ENCODE data around the gene MEOX2. TPM values are rescaled to one million over a fixed set of nuclear protein-coding genes. Genes with fewer than 3 reads are reported as not detected.

Gene MEOX2
- total RNA-seq, 1 donor from 2014 or later = 0.18 TPM

DNA sequence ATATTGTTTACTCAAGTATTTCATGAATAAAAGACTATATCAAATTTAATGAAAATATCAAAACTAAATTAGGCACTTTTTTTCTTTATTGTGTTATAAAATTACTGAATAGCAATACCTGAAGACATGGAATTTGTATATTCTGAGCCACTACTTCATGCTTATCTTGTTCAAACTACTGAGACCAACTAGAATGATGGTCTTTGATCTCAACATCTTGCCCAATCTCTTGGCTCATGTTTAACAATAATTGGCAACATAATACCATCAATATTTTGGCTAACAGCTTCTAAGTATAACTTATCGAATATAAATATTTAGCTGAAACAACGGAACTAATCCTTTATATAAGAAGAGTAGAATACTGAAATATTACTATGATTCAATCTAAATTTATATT is 68.2 kb downstream of the MEOX2 start:
- ATAC-seq (peak; percentile 40), DNase-seq (ENCODE audit: low spot score) (no peak)

DNA sequence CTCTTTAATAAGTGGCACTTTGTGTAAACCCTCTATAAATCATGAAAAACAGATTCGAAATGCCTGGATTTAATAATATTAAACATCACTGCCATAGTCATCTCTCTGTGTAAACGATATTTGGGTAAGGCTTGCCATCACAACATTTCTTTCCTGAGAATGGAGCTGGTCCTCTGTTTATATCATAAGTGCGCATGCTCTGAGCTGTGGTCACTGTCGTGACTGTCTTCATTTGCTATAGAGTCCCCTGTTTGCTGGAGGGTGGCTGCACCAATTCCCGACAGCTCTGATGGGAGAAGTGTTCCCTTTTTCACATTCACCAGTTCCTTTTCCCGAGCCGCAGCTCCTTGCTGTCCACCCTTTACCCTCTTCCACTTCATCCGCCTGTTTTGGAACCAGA is 74.3 kb downstream of the MEOX2 start:
- DNase-seq (ENCODE audit: low spot score) (no peak), ATAC-seq (no peak)

- no peak for ATAC-seq
- DNase-seq (ENCODE audit: low spot score) = no peak
These were observed 76.0 kb downstream of the MEOX2 start for GRCh38 chr7:15610503-15610902.

DNA sequence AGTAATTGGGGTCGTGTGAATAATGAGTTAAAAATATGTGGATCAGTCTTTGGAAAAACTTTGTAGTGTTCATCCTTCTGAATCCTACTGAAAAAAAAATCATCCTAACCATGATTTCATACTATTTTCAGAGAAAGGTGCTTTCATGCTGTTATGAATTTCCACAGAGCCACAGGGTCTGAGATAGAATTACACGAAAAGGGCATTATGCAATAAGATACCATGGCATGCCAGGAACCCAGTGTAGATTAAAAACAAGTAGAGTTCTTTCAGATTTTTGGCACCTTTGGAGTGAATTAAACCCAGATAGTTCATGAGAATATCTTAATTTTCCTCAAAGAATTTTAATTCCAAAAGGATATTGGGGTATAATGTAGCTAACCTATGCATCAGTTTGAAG is 77.2 kb downstream of the MEOX2 start:
- DNase-seq (ENCODE audit: low spot score) (no peak), ATAC-seq (peak; percentile 40)

GRCh38 chr7:15607529-15608210 is 78.8 kb downstream of the MEOX2 start:
- ATAC-seq (no peak), DNase-seq (ENCODE audit: low spot score) (no peak)

- no peak for DNase-seq (ENCODE audit: low spot score)
- no peak for ATAC-seq
These were observed 79.9 kb downstream of the MEOX2 start for GRCh38 chr7:15606561-15606960.

DNA sequence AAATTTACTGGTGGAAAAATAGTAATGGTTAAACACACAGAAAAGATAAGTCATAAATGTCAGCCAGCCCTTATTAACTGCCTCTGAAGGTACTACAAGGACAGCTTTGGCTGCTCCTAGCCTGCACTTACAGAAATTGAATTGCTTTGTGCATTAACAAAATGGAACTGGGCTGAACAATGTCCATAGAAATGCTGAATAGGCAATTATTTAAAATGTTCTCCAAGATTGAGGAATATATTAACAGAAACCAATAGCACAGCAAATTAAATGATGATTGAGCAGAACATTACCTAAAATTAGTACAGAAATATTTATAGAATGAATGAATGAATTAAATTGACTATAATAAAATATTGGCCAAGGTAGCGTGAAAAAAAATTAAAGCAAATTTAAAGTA is 82.3 kb downstream of the MEOX2 start:
- no peak for DNase-seq (ENCODE audit: low spot score)

GRCh38 chr7:15603124-15603523 is 83.4 kb downstream of the MEOX2 start:
- DNase-seq (ENCODE audit: low spot score) = no peak
- no peak for ATAC-seq

More for the DNA sequence above, 82.3 kb downstream of the MEOX2 start:
- no peak for ATAC-seq

GRCh38 chr7:15602236-15602635 is 84.2 kb downstream of the MEOX2 start:
- ATAC-seq (no peak), DNase-seq (ENCODE audit: low spot score) (no peak)

- ATAC-seq = no peak
- DNase-seq (ENCODE audit: low spot score) = no peak
These were observed 85.3 kb downstream of the MEOX2 start for GRCh38 chr7:15601175-15601574.

DNA sequence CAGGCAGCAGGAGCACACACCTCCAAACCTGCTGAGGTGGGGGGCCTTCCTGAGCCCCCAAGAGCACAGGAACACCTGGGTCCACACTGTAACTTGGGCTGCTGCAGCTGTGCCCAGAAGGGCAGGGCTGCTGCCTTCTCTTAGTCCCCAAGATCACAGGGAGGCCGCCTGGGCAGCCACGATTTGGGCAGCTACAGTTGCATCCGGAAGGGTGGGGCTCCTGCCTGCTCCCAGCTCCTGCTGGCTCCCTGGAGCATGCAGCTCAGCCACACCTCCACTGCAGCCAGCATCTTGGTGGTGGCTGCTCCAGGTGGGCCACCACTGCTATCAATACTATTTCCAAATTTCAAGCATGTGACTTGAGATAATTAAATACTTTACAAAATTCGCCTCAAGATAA is 86.2 kb downstream of the MEOX2 start:
- DNase-seq (ENCODE audit: low spot score) (no peak), ATAC-seq (no peak)

- ATAC-seq = no peak
- no peak for DNase-seq (ENCODE audit: low spot score)
These were observed 92.0 kb downstream of the MEOX2 start for GRCh38 chr7:15594461-15594860.

DNA sequence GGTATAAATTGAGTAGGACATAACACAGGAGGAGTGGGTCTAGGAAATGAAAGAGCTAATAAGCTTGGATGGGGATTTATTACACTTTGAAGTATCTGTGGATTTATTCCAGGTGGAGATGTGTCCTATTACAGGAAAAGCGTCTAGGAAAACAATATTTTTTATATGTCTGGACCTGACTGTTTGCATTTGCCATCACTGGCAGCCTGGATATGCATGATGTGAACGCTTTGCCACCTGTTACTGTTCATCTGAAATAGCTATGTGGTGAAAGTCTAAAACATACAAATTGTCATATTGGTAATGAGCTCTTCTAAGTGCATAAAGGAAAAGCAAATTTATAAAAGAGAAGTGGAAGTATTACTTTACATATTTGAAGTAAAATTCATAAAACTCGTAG is 93.1 kb downstream of the MEOX2 start:
- no peak for ATAC-seq
- no peak for DNase-seq (ENCODE audit: low spot score)

- ATAC-seq (no peak), DNase-seq (ENCODE audit: low spot score) (no peak)
These were observed 100.2 kb downstream of the MEOX2 start for GRCh38 chr7:15586266-15586665.

DNA sequence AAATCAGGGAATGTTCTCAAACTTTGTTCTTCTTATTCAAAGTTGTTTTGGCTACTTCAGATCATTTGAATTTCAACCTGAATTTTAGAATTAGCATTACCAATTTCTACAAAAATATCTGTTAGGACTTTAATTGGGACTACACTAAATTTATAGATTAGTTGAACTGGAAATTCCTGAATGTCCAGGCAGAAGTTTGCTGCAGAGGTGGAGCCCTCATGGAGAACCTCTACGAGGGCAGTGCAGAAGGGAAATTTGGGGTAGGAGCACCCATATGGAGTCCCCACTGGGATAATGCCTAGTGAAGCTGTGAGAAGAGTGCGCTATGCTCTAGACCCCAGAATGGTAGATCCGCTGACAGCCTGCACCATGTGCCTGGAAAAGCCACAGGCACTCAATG is 101.9 kb downstream of the MEOX2 start:
- DNase-seq (ENCODE audit: low spot score) (no peak), ATAC-seq (no peak)

DNA sequence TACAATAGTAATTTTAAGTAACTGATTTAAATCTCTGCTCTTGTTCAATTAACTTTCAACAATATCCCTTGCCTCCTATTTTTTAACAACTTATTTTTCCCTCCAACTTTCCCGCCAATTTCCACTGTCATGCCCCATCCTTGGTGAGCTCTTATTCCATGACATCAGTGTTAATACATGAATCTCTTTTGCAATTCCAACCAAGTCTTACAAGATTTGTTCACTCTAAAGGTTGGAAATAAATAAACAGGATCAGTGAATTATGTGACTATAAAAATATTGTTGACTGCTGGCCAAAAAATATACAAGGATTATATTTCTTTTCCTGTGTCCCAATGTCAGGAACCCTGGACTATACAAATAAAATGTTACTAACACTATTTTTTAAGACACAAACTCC is 103.7 kb downstream of the MEOX2 start:
- no peak for DNase-seq (ENCODE audit: low spot score)

DNA sequence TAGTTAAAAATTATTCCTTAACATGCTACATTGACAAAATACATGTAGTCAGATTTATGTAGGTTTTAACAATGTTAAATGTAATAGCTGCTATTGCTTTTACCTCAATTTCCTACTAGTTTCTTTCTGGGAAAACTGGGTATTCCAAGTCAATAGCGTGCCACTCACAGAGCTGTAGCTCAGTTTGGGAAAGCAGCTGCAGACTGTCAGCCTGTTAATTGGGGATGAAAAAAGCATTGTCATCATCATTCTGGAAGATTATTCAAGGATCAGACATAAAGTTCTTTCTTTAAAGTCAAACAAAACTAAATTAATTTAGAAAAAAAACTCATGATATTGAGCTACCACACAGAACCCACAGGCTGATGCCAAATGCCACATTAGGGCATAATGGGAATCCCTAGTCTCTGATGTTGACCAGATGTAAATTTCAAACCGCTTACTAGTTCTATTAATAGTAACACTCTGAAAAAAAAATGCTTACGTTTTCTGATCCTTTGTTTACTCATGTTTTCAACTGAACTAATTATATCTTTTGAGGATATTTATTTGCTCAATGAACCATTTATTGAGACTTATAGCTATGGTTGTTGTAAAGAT is 105.0 kb downstream of the MEOX2 start:
- DNase-seq (ENCODE audit: low spot score) (no peak), ATAC-seq (peak; percentile 57)

More for the DNA sequence above, 103.7 kb downstream of the MEOX2 start:
- no peak for ATAC-seq

DNA sequence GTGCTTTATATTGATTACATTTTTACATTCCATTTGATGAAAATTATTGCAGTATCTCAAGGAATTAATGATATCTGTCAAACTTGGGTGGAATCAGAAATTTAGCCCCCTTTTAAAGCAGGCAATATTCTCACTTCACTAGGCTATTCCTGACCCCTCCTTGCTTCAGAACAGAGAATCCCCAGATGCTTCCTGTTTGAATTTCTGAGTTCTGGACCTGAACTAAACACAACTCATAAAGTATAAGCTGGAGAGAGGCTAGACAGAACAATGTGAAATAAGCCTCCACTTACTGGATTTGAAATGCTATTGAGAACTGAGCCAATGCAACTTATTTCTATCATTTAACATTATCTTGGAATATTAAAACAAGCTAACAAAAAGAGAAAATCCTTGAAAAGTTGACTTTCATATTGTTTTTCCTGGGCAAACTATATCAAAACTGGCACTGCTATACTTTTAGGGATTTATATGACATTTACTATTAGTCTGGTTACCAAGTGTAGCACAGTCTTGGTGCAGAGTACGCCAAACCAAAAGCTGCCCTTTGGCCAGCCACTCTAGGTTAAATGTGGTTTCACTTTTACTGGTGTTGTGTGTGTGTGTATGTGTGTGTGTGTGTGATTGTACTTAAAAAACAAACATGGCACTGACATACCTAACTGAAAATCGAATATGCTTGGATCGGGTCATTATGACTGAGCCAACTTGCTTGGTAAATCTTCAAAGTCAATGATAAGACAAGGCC is 105.7 kb downstream of the MEOX2 start:
- DNase-seq (ENCODE audit: low spot score) (peak; percentile 79), ATAC-seq (peak; percentile 95)

- peak; percentile 29 for ATAC-seq
- DNase-seq (ENCODE audit: low spot score) = no peak
These were observed 108.9 kb downstream of the MEOX2 start for GRCh38 chr7:15577600-15577999.

GRCh38 chr7:15571301-15571878 is 115.1 kb downstream of the MEOX2 start:
- ATAC-seq (peak; percentile 51), DNase-seq (ENCODE audit: low spot score) (no peak)

GRCh38 chr7:15567652-15568051 is 118.8 kb downstream of the MEOX2 start:
- no peak for DNase-seq (ENCODE audit: low spot score)
- peak; percentile 12 for ATAC-seq

DNA sequence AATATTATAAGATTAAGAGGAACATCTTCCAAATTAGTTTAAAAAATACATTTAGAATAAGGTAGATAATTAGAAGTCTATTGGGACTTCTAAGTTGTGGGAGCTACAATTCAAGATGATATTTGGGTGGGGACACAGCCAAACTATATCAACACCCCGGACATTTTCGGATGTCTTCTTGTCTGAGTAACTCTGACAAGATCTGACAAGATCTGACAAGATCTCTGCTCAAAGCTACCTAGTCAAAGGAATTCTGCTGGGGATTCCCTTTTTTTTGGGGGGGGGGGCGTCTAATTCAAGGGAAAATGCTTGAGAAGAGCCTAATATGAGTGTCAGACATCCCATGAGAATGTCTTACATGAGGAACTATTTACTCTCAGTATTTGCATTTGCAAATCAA is 119.4 kb downstream of the MEOX2 start:
- no peak for ATAC-seq

More for the DNA sequence above, 119.4 kb downstream of the MEOX2 start:
- no peak for DNase-seq (ENCODE audit: low spot score)
